ENCODE data around the gene SNAPIN. TPM values are rescaled to one million over a fixed set of nuclear protein-coding genes. Genes with fewer than 3 reads are reported as not detected.

SNAPIN gene
- total RNA-seq, 4 donors from 2014 or later: 47.8 to 71.9 (median 63.3) TPM

DNA sequence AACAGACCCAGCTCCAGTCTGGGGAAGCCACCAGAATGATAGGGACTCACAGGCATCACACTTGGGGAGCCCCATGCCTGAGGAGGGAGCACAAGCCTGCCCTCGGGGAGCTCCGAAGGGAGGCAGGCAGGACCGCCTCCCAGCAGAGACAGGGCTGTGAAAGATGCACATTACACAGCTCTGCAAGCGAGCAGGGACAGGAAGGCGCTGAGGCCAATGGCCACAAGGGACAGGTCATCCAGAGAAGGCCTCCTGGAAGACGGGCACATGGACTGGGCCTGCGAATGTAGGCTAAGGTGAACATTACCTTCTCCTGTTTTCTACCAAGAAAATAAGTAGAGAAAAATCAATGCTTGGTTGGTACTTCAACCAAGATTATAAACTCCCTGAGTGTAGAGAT, 24.2 kb downstream of the SNAPIN start:
- Histone ChIP-seq H3K9me3 (no peaks in the 10 kb centered on the region), H3K27ac (replicated peaks in 1 of 4) (no peak overlapping the region), H3K4me3 (no peak overlapping the region), H3K36me3 (peaks cover 0 to 59% (median 35%) of the 10 kb centered on the region in 4 donors), H3K27me3 (peaks cover 0 to 29% (median 5%) of the 10 kb centered on the region in 4 donors), H3K4me1 (peaks cover 18 to 36% (median 30%) of the 10 kb centered on the region in 4 donors)
- intact Hi-C loops (cut with DNase I): no loop called here
- DNase-seq (ENCODE audit: extremely low spot score): no peak
- TF ChIP-seq, protein P1, sequence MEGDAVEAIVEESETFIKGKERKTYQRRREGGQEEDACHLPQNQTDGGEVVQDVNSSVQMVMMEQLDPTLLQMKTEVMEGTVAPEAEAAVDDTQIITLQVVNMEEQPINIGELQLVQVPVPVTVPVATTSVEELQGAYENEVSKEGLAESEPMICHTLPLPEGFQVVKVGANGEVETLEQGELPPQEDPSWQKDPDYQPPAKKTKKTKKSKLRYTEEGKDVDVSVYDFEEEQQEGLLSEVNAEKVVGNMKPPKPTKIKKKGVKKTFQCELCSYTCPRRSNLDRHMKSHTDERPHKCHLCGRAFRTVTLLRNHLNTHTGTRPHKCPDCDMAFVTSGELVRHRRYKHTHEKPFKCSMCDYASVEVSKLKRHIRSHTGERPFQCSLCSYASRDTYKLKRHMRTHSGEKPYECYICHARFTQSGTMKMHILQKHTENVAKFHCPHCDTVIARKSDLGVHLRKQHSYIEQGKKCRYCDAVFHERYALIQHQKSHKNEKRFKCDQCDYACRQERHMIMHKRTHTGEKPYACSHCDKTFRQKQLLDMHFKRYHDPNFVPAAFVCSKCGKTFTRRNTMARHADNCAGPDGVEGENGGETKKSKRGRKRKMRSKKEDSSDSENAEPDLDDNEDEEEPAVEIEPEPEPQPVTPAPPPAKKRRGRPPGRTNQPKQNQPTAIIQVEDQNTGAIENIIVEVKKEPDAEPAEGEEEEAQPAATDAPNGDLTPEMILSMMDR (IDR thresholded peaks at IDR 0.05): no peak
- TF ChIP-seq EP300 (IDR thresholded peaks at IDR 0.05): no peak
- TF ChIP-seq POLR2A (IDR thresholded peaks at IDR 0.05; ENCODE audit: low read depth): no peak
- TF ChIP-seq POLR2AphosphoS5 (IDR thresholded peaks at IDR 0.05): no peak
- WGBS: 90% methylated on average over 7 of the region's 7 CpGs

DNA sequence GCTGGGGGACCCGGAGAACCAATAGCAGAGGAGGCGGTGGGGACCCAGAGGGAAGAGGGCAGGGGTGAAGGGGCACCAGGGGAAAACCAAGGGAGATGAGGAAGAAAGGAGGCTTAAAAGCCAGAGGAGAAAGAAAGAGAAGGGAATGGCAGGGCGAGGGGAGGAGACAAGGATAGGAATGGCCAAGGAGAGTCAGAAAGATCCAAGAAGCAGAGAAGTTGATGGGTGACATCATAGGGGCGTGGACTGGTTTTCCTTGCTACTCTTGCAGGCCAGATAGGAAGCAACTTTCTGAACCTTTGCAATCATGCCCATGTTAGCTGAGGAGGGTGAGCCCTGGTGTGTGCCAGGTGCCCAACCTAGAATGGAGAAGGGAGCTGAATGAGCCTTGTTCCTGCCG, 25.4 kb downstream of the SNAPIN start:
- WGBS: 84% methylated on average over 5 of the region's 5 CpGs
- Histone ChIP-seq H3K36me3 (peaks cover 0 to 70% (median 44%) of the 10 kb centered on the region in 4 donors), H3K4me1 (peaks cover 7 to 24% (median 19%) of the 10 kb centered on the region in 4 donors), H3K9me3 (no peaks in the 10 kb centered on the region), H3K4me3 (no peak overlapping the region), H3K27me3 (peaks cover 0 to 22% (median 5%) of the 10 kb centered on the region in 4 donors), H3K27ac (replicated peaks in 1 of 4) (no peak overlapping the region)
- peak in 1 of 2 donors; percentile 23 for TF ChIP-seq POLR2AphosphoS5 (IDR thresholded peaks at IDR 0.05)
- TF ChIP-seq POLR2A (IDR thresholded peaks at IDR 0.05; ENCODE audit: low read depth): no peak
- no peak for DNase-seq (ENCODE audit: extremely low spot score)
- intact Hi-C loops (cut with DNase I): no loop called here

DNA sequence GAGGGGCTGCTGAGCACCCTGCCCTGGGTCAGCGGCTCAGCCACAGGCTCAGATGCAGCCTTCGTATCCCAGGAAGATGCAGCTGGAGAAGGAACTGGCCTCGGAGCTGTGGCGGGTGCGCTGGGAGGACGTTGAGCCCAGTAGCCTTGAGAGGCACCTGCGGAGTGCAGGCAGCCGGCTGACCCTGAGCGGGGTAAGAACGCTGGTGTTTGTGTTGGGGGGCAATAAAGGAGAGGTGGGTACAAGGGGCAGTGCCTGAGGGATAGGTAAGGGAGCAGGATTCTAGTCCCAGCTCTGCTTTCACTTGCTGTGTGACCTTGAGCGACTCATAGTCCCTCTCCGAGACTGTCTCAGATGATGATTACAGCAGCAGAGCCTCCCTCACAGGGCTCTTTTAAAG, 26.4 kb downstream of the SNAPIN start:
- H3K4me3 ChIP-seq: no peak overlapping the region
- no peak for TF ChIP-seq POLR2AphosphoS5 (IDR thresholded peaks at IDR 0.05)
- no peak for TF ChIP-seq POLR2A (IDR thresholded peaks at IDR 0.05; ENCODE audit: low read depth)
- no peak for TF ChIP-seq EP300 (IDR thresholded peaks at IDR 0.05)
- TF ChIP-seq, protein P1 (IDR thresholded peaks at IDR 0.05): no peak
- H3K36me3 ChIP-seq: peaks cover 0 to 80% (median 54%) of the 10 kb centered on the region in 4 donors
- intact Hi-C loops (cut with DNase I): no loop called here
- peaks cover 0 to 12% (median 0%) of the 10 kb centered on the region in 4 donors for H3K27me3 ChIP-seq
- WGBS: 94% methylated on average over 12 of the region's 12 CpGs
- no peak overlapping the region for H3K27ac ChIP-seq (replicated peaks in 1 of 4)
- DNase-seq (ENCODE audit: extremely low spot score): no peak
- H3K4me1 ChIP-seq: peaks cover 0 to 14% (median 9%) of the 10 kb centered on the region in 4 donors
- no peaks in the 10 kb centered on the region for H3K9me3 ChIP-seq

DNA sequence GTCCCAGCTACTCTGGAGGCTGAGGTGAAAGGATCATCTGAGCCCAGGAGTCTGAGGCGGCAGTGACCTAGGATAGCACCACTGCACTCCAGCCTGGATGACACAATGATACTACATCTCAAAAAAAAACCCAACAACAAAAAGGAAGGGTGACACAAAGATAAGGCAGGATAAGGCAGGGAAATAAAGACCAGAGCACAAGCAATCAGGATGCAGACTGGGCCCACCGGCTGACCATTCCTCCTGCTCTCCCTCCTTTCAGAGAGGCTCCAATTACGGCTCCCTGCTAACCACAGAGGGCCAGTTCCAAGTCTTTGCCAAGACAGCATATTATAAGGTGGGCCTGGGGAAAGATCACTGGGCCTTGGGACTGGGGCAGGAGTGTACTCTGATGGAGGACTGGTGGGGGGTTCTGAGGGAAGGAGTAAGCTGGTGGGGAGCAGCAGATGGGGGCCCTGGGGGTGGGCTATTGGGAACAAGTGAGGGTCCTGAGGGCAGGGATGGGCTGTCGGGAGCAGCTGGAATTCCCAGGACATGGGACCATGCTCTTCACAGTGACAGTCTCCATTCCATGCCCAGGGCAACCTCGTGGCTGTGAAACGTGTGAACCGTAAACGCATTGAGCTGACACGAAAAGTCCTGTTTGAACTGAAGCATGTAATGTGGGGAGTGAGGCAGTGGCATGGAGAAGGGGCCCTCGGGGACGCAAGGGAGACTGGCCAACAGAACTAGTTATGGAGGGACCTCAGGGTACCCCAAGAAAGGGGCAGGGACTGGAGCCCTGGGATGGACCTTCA, 27.2 kb downstream of the SNAPIN start:
- TF ChIP-seq POLR2AphosphoS5 (IDR thresholded peaks at IDR 0.05) (no peak), EP300 (IDR thresholded peaks at IDR 0.05) (no peak), POLR2A (IDR thresholded peaks at IDR 0.05; ENCODE audit: low read depth) (no peak)
- TF ChIP-seq, protein P1 (IDR thresholded peaks at IDR 0.05): no peak
- Histone ChIP-seq H3K9me3 (no peaks in the 10 kb centered on the region), H3K4me1 (peaks cover 0 to 7% (median 2%) of the 10 kb centered on the region in 4 donors), H3K4me3 (no peak overlapping the region), H3K36me3 (peaks cover 0 to 83% (median 58%) of the 10 kb centered on the region in 4 donors), H3K27ac (replicated peaks in 1 of 4) (no peak overlapping the region), H3K27me3 (peaks cover 0 to 3% (median 0%) of the 10 kb centered on the region in 4 donors)
- no peak for DNase-seq (ENCODE audit: extremely low spot score)
- WGBS: 84% methylated on average over 11 of the region's 11 CpGs
- intact Hi-C loops (cut with DNase I): no loop called here

DNA sequence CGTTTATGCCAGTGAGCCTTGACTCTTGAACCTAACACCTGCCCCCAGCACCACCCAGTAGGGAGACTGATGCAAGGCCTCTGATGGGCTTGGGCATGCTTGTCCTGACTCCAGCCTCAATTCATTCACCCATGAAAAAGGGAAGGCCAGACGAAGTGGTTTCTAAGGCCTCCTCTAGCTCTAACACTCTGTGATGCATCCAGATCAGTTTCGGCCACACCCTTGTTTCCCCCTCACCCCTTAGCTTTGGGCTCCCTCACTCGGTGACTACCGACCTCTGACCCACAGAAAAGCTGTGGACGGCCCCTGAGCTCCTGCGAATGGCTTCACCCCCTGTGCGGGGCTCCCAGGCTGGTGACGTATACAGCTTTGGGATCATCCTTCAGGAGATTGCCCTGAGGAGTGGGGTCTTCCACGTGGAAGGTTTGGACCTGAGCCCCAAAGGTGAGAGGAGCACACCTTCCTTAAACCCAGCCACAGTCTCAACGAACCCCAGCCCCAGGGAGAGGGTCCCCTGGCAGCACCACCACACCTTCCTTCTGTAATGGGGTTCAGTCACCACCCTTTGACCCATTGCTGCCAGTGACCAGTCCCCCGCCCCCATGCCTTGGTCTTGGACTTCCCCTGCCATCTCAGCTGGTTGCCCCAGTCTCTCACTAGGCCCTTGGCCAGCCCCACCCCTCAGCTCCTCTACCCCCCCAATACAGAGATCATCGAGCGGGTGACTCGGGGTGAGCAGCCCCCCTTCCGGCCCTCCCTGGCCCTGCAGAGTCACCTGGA, 29.0 kb downstream of the SNAPIN start:
- DNase-seq (ENCODE audit: extremely low spot score): no peak
- intact Hi-C loops (cut with DNase I): no loop called here
- Histone ChIP-seq H3K4me1 (peaks cover 0 to 4% (median 2%) of the 10 kb centered on the region in 4 donors), H3K27ac (replicated peaks in 1 of 4) (no peak overlapping the region), H3K9me3 (no peaks in the 10 kb centered on the region), H3K36me3 (peaks cover 0 to 76% (median 53%) of the 10 kb centered on the region in 4 donors), H3K4me3 (no peak overlapping the region), H3K27me3 (no peaks in the 10 kb centered on the region)
- TF ChIP-seq POLR2AphosphoS5 (IDR thresholded peaks at IDR 0.05): no peak
- WGBS: 79% methylated on average over 12 of the region's 16 CpGs
